A549 (cell line): Measurements from ENCODE around the gene PTPRK.

Experiments
- CTCF ChIP-seq: fragments of >200 bp; sonication (Bioruptor Twin); formaldehyde crosslinking; IDR thresholded peaks from 3 replicates; pipeline ENCODE4 v1.5.1; 2016
- ELK1 ChIP-seq: fragments of 150-350 bp; IDR thresholded peaks from 2 replicates; pipeline ENCODE4 v1.6.1; 2014; ENCODE audit warnings: low read depth, mild to moderate bottlenecking, low read length
- EP300 ChIP-seq, 2 experiments: fragments of >200 bp; sonication (Bioruptor Twin); formaldehyde crosslinking; IDR thresholded peaks; 2 replicates in 1 of 2; 3 replicates in 1 of 2; pipeline ENCODE4 v1.6.1; 2016 to 2017
- ESRRA ChIP-seq: fragments of 150-350 bp; IDR thresholded peaks from 2 replicates; pipeline ENCODE4 v1.6.1; 2014; ENCODE audit warnings: mild to moderate bottlenecking, low read length, borderline replicate concordance
- HMGXB4 ChIP-seq: fragments of 250-450 bp; sonication (Bioruptor Pico); IDR thresholded peaks from 2 replicates; pipeline ENCODE4 v1.5.0; 2021; ENCODE audit warnings: mild to moderate bottlenecking, moderate library complexity, borderline replicate concordance
- MAZ ChIP-seq: fragments of 150-350 bp; IDR thresholded peaks from 2 replicates; pipeline ENCODE4 v1.6.1; 2014; ENCODE audit warnings: antibody characterized with exemption, low read depth, low read length, borderline replicate concordance

GRCh38 chr6:128139519-128139918, 380.9 kb downstream of the PTPRK start:
- TF ChIP-seq CTCF (no peak), ELK1 (no peak), HMGXB4 (CRISPR knock-in tag) (no peak), ESRRA (no peak), MAZ (no peak), EP300 (IDR thresholded peaks at IDR 0.05) (no peak)
